ENCODE data around the gene MYL12A. TPM values are rescaled to one million over a fixed set of nuclear protein-coding genes. Genes with fewer than 3 reads are reported as not detected.

The MYL12A gene
- total RNA-seq, 1 experiment from 2014 or later = 284 TPM

GRCh38 chr18:3219241-3219630, 28.4 kb upstream of the MYL12A start:
- H3K4me3 Mint-ChIP-seq = no peak overlapping the region
- no peaks in the 10 kb centered on the region for H3K9me3 Mint-ChIP-seq
- H3K23me2 ChIP-seq (ENCODE audit: insufficient read length, low read depth, low read length, poor library complexity, severe bottlenecking) = no peaks in the 10 kb centered on the region
- no peak overlapping the region for H3K23ac ChIP-seq (ENCODE audit: insufficient read length, low read depth, low read length)
- H3K4me1 ChIP-seq (ENCODE audit: insufficient read depth, low read length) = peaks cover 2% of the 10 kb centered on the region; the same call in 1 of the 2 replicates
- H4K20me1 ChIP-seq (ENCODE audit: control insufficient read depth, insufficient read depth, insufficient read length) = no peaks in the 10 kb centered on the region
- DNase-seq = no peak
- H2BK120ac ChIP-seq (ENCODE audit: low read depth, low read length, poor library complexity, severe bottlenecking) = no peak overlapping the region
- H2BK12ac ChIP-seq (ENCODE audit: insufficient read length, low read depth, low read length) = no peak overlapping the region
- H3K27ac ChIP-seq (ENCODE audit: insufficient read length, low read depth, low read length) = no peak overlapping the region
- peaks cover 10 to 18% of the 10 kb centered on the region in 2 experiments for H3K4me1 Mint-ChIP-seq
- H2AK5ac ChIP-seq (ENCODE audit: insufficient read length, low read length) = no peak overlapping the region
- TF ChIP-seq CTCF (conservative IDR thresholded peaks at IDR 0.05) = no peak
- H2BK20ac ChIP-seq (ENCODE audit: low read depth, low read length, poor library complexity, severe bottlenecking) = no peak overlapping the region
- no peak overlapping the region for H2BK5ac ChIP-seq (ENCODE audit: insufficient read length, low read length)
- H3K9ac ChIP-seq (ENCODE audit: extremely low read depth, insufficient read length, low read length) = no peak overlapping the region
- no peak overlapping the region for H4K91ac ChIP-seq (ENCODE audit: insufficient read length, low read depth, low read length)
- no peak overlapping the region for H2AFZ ChIP-seq (ENCODE audit: low read length)
- no peak overlapping the region for H4K5ac ChIP-seq (ENCODE audit: insufficient read length, low read depth, low read length)
- H4K8ac ChIP-seq (replicated peaks; ENCODE audit: insufficient read length, low read depth, low read length) = no peak overlapping the region
- no peak overlapping the region for H3T11ph ChIP-seq (ENCODE audit: low read length)
- H3K56ac ChIP-seq (ENCODE audit: insufficient read length, low read depth, low read length) = no peak overlapping the region
- no peaks in the 10 kb centered on the region for H3K27me3 ChIP-seq (ENCODE audit: insufficient read depth, low read length)
- no peak overlapping the region for H3K18ac ChIP-seq (ENCODE audit: insufficient read length, low read depth, low read length)
- no peak overlapping the region for H3K14ac ChIP-seq (ENCODE audit: insufficient read depth, low read length)
- no peak overlapping the region for H3K4me2 ChIP-seq (ENCODE audit: insufficient read depth, insufficient read length, low read length)
- H3K36me3 Mint-ChIP-seq (ENCODE audit: insufficient read depth in 1 of 3, low read depth in 3 of 3) = no peaks in the 10 kb centered on the region
- no CpG with 5 or more reads among the region's 8 CpGs for WGBS (ENCODE audit: extremely low coverage, insufficient read length, low lambda C conversion rate)
- H3K4ac ChIP-seq (ENCODE audit: low read depth, low read length) = no peak overlapping the region
- no peaks in the 10 kb centered on the region for H3K27me3 Mint-ChIP-seq (ENCODE audit: low read depth)
- no peaks in the 10 kb centered on the region for H3K9me3 ChIP-seq (ENCODE audit: control insufficient read depth, low read depth, low read length)
- no peaks in the 10 kb centered on the region for H3K79me2 ChIP-seq (ENCODE audit: insufficient read depth, low read length)
- no peak overlapping the region for H3K27ac Mint-ChIP-seq
- H3K79me1 ChIP-seq (ENCODE audit: insufficient read depth, low read depth, low read length, poor library complexity, severe bottlenecking) = no peaks in the 10 kb centered on the region
- H2BK15ac ChIP-seq (ENCODE audit: low read depth, low read length) = no peak overlapping the region
